CD14-positive monocyte (primary cell): ENCODE results near the gene FAM107B. TPM values are rescaled to one million over a fixed set of nuclear protein-coding genes. Genes with fewer than 3 reads are reported as not detected.

ENCODE experiments used
- DNase-seq, 3 donors: peaks; one replicate each; pipeline ENCODE4 v3.0.0-alpha.2; 2011 to 2022
- H2AFZ ChIP-seq: 2 replicates; pipeline ENCODE4 v1.6.0; 2012; ENCODE audit warnings: mild to moderate bottlenecking, low read depth, low read length, inconsistent platforms; ENCODE audit not compliant: insufficient read depth, poor library complexity, severe bottlenecking
- H3K27ac ChIP-seq, 2 donors: 1 replicate in 1 of 2; 2 replicates in 1 of 2; pipeline ENCODE4 v1.5.1; 2012 to 2013; ENCODE audit warnings: low read length in 2 of 2, control low read depth in 1 of 2, inconsistent platforms in 1 of 2, low read depth in 1 of 2, mild to moderate bottlenecking in 1 of 2
- H3K27me3 ChIP-seq, 2 donors: one replicate each; pipeline versions ENCODE4 v1.6.0 to v1.6.1; 2011 to 2013; ENCODE audit warnings: low read length in 2 of 2; ENCODE audit not compliant: control insufficient read depth in 2 of 2, insufficient read depth in 2 of 2
- H3K36me3 ChIP-seq, 2 donors: replicated peaks in 1 of 2; 1 replicate in 1 of 2; 2 replicates in 1 of 2; pipeline versions ENCODE4 v1.5.1 to v1.6.1; 2012 to 2013; ENCODE audit warnings: low read length in 2 of 2, control low read depth in 1 of 2, inconsistent platforms in 1 of 2, mild to moderate bottlenecking in 1 of 2; ENCODE audit not compliant: insufficient read depth in 2 of 2, control insufficient read depth in 1 of 2
- H3K4me1 ChIP-seq, 2 donors: 1 replicate in 1 of 2; 2 replicates in 1 of 2; pipeline versions ENCODE4 v1.5.1 to v1.6.1; 2012 to 2013; ENCODE audit warnings: low read length in 2 of 2, control low read depth in 1 of 2, inconsistent platforms in 1 of 2, mild to moderate bottlenecking in 1 of 2, moderate library complexity in 1 of 2; ENCODE audit not compliant: insufficient read depth in 2 of 2, control insufficient read depth in 1 of 2
- H3K4me2 ChIP-seq: replicated peaks from 2 replicates; pipeline ENCODE3; 2012; ENCODE audit warnings: low read length, moderate library complexity, mild to moderate bottlenecking; ENCODE audit not compliant: poor library complexity, severe bottlenecking; ENCODE audit errors: extremely low read depth
- H3K4me3 ChIP-seq, 3 experiments: fragments of 200-600 bp in 1 of 3; sonication (generic) in 1 of 3; replicated peaks in 1 of 3; 1 replicate in 2 of 3; 2 replicates in 1 of 3; pipeline ENCODE4 v1.5.1; 2011 to 2013; ENCODE audit warnings: low read length in 3 of 3, mild to moderate bottlenecking in 3 of 3, control low read depth in 2 of 3, low read depth in 2 of 3, inconsistent platforms in 1 of 3, moderate library complexity in 1 of 3
- H3K79me2 ChIP-seq: 2 replicates; pipeline ENCODE4 v1.6.0; 2012; ENCODE audit warnings: mild to moderate bottlenecking, control low read depth, inconsistent platforms, low read length, moderate library complexity; ENCODE audit not compliant: insufficient read depth
- H3K9ac ChIP-seq: 2 replicates; pipeline ENCODE4 v1.6.0; 2017; ENCODE audit warnings: low read length, mild to moderate bottlenecking; ENCODE audit not compliant: insufficient read depth, poor library complexity, severe bottlenecking
- H3K9me3 ChIP-seq, 2 donors: replicated peaks in 1 of 2; 1 replicate in 1 of 2; 2 replicates in 1 of 2; pipeline versions ENCODE4 v1.5.1 to v1.6.1; 2012 to 2013; ENCODE audit warnings: low read length in 2 of 2, control low read depth in 1 of 2; ENCODE audit not compliant: control insufficient read depth in 1 of 2, insufficient read depth in 1 of 2
- H4K20me1 ChIP-seq: 2 replicates; pipeline ENCODE4 v1.6.0; 2012; ENCODE audit warnings: mild to moderate bottlenecking, low read length, control low read depth, moderate library complexity; ENCODE audit not compliant: insufficient read depth
- H3K27ac Mint-ChIP-seq, 7 donors: one replicate each; pipeline ENCODE4 v1.8.0; 2020; ENCODE audit warnings: mild to moderate bottlenecking in 7 of 7, mixed read lengths in 7 of 7, moderate library complexity in 6 of 7, inconsistent platforms in 2 of 7
- H3K27me3 Mint-ChIP-seq, 3 donors: one replicate each; pipeline ENCODE4 v1.8.0; 2021 to 2022; ENCODE audit warnings: low read depth in 3 of 3, mild to moderate bottlenecking in 3 of 3, mixed read lengths in 3 of 3, moderate library complexity in 3 of 3, inconsistent platforms in 1 of 3
- H3K36me3 Mint-ChIP-seq, 2 donors: one replicate each; pipeline ENCODE4 v1.8.0; 2020; ENCODE audit warnings: mixed read lengths in 2 of 2, inconsistent platforms in 1 of 2, mild to moderate bottlenecking in 1 of 2
- H3K4me1 Mint-ChIP-seq: one replicate; pipeline ENCODE4 v1.8.0; 2020; ENCODE audit warnings: mild to moderate bottlenecking, mixed read lengths
- H3K4me3 Mint-ChIP-seq, 2 donors: one replicate each; pipeline ENCODE4 v1.8.0; 2020; ENCODE audit warnings: mild to moderate bottlenecking in 2 of 2, mixed read lengths in 2 of 2, moderate library complexity in 1 of 2
- H3K9me3 Mint-ChIP-seq, 7 donors: one replicate each; pipeline ENCODE4 v1.8.0; 2020 to 2022; ENCODE audit warnings: mixed read lengths in 7 of 7, mild to moderate bottlenecking in 6 of 7, moderate library complexity in 6 of 7, inconsistent platforms in 2 of 7
- CTCF ChIP-seq: fragments of 200-600 bp; IDR thresholded peaks from one replicate; pipeline ENCODE4 v1.8.0; 2022; ENCODE audit warnings: antibody characterized with exemption, mild to moderate bottlenecking
- WGBS: methylation state at CpG from one replicate; pipeline ENCODE4 v1.1.5; 2013; ENCODE audit warnings: missing lambda C conversion rate; ENCODE audit not compliant: insufficient coverage; 5-methylcytosine and 5-hydroxymethylcytosine counted together
- intact Hi-C, 2 donors: fragments of 100-400 bp; cut with micrococcal nuclease; formaldehyde crosslinking; loops; one replicate each; pipeline versions ENCODE4 v1.15.0 to v1.15.1; 2023
- polyA plus RNA-seq, 3 donors: library from polyadenylated mRNA; depleted of rRNA in 1 of 3; unstranded in 2 of 3; stranded (reverse) in 1 of 3; fragments of 300-500 nt in 2 of 3; fragments of >200 nt in 1 of 3; fragmentation: Illumina TruSeq in 2 of 3; gene quantifications; 1 replicate in 2 of 3; 2 replicates in 1 of 3; pipeline ENCODE4 v1.2.3, GENCODE V29; 2012 to 2021

FAM107B gene
- polyA plus RNA-seq, 3 donors: 27.2 to 68.5 (median 28.4) TPM

GRCh38 chr10:14598809-14599764, 175.6 kb downstream of the FAM107B start:
- Histone ChIP-seq H2AFZ (no peak overlapping the region), H3K36me3 (peaks cover 38 to 72% of the 10 kb centered on the region in 2 donors), H4K20me1 (peaks cover 95% of the 10 kb centered on the region), H3K27me3 (no peaks in the 10 kb centered on the region), H3K4me3 (no peak overlapping the region), H3K4me2 (no peak overlapping the region), H3K4me1 (peaks cover 30 to 33% of the 10 kb centered on the region in 2 donors), H3K79me2 (peaks cover 97% of the 10 kb centered on the region), H3K9me3 (no peaks in the 10 kb centered on the region), H3K9ac (no peak overlapping the region), H3K27ac (peak overlapping the region in 1 of 2 donors; percentile 16)
- peaks cover 0 to 2% (median 0%) of the 10 kb centered on the region in 7 donors for H3K9me3 Mint-ChIP-seq
- intact Hi-C loops: loop anchor here in 1 of 2 donors (5.0 kb wide), 1 partner anchor 47 kb away; no protein-coding TSS in a partner anchor
- H3K36me3 Mint-ChIP-seq: peaks cover 64 to 70% of the 10 kb centered on the region in 2 donors
- H3K27me3 Mint-ChIP-seq: peaks cover 0 to 3% (median 0%) of the 10 kb centered on the region in 3 donors
- no peak for DNase-seq
- 76% methylated on average over 5 of the region's 11 CpGs for WGBS
- H3K27ac Mint-ChIP-seq: peak overlapping the region in 6 of 7 donors; percentile 10 to 84 (median 64)
- no peak overlapping the region for H3K4me3 Mint-ChIP-seq
- peaks cover 65% of the 10 kb centered on the region for H3K4me1 Mint-ChIP-seq
- no peak for TF ChIP-seq CTCF

- Mint-ChIP-seq H3K36me3 (peaks cover 70 to 88% of the 10 kb centered on the region in 2 donors), H3K27ac (peak overlapping the region; percentile 58 to 82 (median 63)), H3K4me3 (no peak overlapping the region), H3K27me3 (no peaks in the 10 kb centered on the region), H3K9me3 (peaks cover 0 to 2% (median 0%) of the 10 kb centered on the region in 7 donors), H3K4me1 (peaks cover 52% of the 10 kb centered on the region)
- Histone ChIP-seq H3K9me3 (no peaks in the 10 kb centered on the region), H3K4me3 (no peak overlapping the region), H3K27ac (peak overlapping the region in 1 of 2 donors; percentile 57), H3K9ac (no peak overlapping the region), H4K20me1 (peaks cover 100% of the 10 kb centered on the region), H3K4me1 (peaks cover 1 to 5% of the 10 kb centered on the region in 2 donors), H3K79me2 (peaks cover 100% of the 10 kb centered on the region), H2AFZ (no peak overlapping the region), H3K36me3 (peaks cover 48 to 97% of the 10 kb centered on the region in 2 donors), H3K4me2 (no peak overlapping the region), H3K27me3 (no peaks in the 10 kb centered on the region)
- DNase-seq: no peak
- TF ChIP-seq CTCF: no peak
- WGBS: 87% methylated on average over 8 of the region's 11 CpGs
- intact Hi-C loops: loop anchor here in 1 of 2 donors (5.0 kb wide), 1 partner anchor 43 kb away; no protein-coding TSS in a partner anchor
These were observed 179.0 kb downstream of the FAM107B start for GRCh38 chr10:14595526-14596182.
